ENCODE measurements around the gene MAP1B.

The MAP1B gene

DNA sequence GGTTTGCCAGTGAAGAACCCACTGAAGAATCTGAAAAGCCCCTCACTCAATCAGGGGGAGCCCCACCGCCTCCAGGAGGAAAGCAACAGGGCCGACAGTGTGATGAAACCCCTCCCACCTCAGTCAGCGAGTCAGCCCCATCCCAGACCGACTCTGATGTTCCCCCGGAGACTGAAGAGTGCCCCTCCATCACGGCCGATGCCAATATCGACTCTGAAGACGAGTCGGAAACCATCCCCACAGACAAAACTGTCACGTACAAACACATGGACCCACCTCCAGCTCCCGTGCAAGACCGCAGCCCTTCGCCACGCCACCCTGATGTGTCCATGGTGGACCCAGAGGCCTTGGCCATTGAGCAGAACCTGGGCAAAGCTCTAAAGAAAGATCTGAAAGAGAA, 92.4 kb downstream of the MAP1B start:
- DNase-seq, result no peak

DNA sequence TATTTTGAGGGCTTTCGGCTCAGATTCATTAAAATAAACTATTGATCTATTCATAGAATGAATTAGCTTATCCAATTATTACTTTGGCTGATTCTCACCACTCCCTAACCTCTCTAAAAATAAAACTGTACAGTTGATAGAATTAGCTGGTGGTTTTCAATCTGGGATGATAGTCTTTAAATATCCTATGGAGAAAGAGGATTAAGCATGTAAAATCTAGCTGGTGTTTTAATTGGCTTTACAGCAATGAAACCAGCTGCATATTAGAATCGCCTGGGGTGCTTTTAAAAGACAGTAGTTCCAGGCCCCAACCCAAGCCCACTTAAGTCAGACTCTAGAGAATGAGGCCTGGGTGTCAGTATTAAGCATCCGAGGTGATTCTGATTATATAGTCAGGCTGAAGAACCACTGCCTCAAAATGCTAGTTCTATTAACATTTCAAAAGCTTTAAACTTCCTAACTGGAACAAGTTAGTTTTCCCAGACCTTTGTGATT, 95.1 kb downstream of the MAP1B start:
- DNase-seq, result no peak

DNA sequence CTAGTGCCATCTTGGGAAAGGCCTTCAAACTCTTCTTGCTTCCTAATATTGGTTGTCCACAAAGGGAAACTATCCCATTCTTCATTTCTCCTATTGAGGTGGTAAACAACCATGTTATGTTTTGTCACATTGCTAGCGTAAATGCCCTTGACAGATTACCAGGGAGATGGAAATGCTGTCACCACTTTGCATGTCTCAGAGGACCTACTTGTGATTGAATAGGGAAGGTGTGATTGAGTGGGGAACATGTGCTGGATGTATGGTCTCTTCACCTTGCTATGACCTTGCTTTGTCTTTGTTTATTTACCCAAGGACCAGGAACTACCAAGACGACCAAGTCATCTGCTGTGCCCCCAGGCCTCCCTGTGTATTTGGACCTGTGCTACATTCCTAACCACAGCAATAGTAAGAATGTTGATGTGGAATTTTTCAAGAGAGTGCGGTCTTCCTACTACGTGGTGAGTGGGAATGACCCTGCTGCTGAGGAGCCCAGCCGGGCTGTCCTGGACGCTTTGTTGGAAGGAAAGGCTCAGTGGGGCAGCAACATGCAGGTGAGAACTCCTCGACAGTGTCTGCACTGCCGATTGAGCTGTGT, 96.1 kb downstream of the MAP1B start:
- DNase-seq, result peak; percentile 47

DNA sequence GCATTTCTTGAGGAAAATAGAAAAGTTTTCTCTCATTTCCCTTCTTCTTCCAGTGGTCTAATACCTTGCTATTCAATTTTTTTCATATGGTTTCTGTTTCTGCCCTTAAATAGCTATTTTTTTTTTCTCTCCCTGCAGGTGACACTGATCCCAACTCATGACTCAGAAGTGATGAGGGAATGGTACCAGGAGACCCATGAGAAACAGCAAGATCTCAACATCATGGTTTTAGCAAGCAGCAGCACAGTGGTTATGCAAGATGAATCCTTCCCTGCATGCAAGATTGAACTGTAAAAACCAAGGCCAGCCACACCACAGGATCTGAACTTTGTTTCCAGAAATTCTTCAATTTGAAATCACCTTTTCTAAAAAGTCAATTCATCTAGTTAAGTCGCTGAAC, 97.7 kb downstream of the MAP1B start:
- DNase-seq, result no peak

DNA sequence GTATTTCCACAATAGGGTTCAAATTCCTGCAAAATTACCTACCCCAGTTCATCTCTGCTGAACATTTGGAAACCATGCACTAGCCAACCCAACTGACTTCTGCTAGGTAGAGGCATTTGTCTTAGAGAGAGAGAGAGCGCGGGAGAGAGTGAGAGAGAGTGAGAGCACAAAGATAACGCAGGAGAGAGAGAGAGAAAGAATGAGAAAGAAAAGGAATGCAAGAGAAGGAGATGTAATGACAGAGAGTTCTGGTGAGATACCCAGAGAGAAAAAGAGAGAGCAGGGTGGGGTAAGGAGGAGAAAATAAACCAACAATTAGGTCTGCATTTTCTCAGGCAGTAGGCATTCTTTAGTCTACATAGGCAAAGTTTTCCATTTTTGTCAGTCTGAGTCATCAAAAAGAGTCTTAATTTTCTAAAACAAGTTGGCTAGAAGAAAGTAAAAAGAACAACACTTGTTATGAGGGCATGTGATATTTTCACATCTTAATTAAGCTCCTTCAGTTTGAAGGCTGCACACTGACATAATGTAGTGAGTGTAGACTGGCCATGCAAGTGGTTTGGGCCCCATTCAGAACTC, 98.2 kb downstream of the MAP1B start:
- DNase-seq, result peak; percentile 43

DNA sequence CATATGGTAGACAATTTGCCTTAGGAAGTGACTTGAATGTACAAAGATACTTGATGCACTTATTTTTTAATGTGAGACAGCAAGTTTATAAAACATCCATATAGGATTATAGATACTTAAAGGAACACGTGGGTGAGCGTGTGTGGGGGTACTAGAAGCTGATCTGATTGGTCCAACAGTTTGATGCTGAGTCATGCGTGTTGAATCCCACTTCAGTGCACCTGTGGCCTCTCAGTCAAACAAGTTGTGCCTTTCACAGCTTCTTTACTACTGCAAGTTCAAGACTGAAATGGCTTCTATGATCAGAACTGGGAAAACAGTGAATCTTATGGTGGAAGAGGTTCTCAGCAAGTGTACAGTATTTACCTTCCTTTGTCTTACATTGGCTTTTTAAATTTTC, 98.9 kb downstream of the MAP1B start:
- no peak for DNase-seq

DNA sequence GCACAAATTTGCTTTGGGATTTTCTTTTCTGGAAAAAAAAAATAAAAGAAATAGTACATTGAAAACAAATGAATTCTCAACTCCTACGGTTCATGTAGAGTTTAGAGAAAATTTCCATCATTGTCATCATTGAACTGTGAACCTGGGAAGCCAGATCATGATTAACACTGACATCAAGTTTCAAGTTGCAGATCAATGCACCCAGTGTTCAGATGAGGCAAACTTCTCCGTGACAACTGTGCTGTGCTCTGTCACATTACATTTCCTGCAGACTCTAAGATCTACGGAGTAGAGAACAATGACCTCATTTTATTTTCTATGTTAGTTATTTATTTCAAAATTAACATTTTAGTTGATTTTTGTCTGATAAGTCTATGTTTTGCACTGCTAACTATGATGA, 99.7 kb downstream of the MAP1B start:
- no peak for DNase-seq

DNA sequence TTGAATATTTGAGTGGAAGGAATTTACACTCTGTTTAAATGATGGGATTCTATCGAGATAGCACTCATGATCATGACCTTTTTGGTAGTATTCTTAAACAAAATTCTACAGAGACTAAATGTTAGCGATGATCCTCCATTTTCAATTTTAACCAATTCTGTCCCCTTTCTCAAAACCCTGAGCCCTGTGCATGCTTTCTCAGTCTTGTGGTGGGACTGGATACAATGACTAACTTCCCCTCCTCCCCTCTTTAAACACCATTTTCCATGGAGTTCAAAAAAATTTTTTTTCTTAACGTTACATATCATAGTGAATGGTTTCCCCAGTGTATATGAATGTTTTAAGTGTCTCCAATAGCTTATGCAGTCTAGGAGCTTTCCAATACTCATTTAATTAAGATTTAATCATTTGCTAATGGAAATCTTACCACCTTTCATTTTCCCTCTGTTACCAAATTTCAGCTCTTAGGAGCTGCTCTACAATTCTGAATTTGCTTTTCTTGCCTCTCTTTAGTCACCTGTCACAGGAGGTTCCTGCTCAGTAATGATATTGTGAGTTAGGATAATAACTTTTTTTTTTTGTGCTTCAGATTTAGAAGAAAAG, 101.2 kb downstream of the MAP1B start:
- DNase-seq, result no peak

DNA sequence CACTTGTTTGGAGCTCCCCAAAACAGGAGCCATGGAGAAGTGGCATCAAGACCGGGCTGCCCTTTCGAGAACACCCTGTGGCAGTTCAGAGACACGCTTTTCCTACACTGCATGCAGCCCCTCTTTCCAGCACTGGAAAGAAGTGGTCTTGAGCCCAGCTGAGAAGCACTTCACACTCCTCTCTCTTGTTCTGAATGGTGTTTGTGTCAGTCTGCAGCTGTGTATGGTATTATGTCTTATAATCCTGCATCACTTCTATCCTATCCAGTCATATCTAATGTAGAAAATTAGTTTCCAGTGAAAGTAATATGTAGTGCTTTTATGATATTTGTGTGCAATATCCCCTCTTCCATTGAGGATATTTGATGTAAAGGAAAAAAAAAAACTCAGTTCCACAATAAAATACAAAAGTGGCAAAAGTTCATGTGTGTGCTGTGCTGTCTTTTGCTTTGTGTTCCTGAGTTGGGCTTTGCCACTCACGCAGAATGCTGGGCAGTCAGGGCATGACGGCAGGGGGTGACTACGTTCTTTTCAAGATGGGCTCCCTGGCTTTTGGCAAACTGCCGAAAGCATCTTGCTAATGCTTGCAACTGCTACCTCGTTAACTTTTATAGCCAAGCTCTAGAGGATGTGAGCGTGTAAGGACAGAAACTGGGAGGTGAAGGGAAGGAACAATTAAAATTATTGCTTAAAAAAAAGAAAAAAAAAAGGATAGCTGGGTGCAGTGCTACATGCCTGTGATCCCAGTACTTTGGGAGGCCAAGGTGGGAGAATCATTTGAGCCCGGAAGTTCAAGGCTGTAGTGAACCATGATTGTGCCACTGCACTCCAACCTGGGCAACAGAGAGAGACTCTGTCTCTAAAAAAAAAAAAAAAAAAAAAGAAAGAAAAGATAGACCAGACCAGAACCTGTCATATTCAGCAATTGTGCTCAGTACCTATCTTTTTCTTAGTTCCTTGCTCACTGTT, 102.2 kb downstream of the MAP1B start:
- DNase-seq, result peak; percentile 45

DNA sequence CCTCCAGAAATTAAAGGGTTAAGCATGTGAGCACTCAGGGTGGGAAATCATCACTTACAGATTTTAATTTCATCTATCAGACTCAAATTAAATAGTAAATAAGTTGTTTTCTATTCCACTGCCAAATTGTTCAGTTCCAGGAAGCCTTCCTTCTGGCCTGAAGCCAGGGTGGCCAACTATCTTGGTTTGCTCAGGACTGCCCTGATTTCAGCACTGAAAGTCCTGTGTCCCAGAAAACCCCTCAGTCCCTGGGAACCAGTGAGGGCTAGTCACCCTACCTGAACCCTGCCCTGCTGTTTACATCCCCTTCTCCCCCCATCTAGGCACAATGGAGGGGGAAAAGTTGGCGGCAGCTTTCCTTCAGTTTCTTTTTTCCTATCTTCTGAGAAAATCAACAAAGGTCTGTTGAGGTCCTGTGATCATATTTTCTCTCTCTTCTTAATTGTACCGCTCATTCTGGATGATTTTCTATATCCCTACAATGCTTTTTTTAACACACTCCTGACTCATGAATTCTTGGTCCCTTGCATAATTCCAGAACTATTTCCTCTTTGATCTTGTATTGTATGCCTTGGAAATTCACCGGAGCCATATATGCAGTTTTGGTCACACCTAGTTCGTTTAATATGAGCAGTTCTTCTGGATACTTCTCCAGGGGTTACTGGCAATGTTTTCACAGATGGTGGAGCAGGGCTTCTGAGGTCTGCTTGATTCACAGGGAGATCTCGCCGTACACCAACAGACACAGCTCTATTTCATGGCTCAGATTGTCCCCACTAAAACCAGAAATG, 103.8 kb downstream of the MAP1B start:
- DNase-seq, result peak; percentile 87

DNA sequence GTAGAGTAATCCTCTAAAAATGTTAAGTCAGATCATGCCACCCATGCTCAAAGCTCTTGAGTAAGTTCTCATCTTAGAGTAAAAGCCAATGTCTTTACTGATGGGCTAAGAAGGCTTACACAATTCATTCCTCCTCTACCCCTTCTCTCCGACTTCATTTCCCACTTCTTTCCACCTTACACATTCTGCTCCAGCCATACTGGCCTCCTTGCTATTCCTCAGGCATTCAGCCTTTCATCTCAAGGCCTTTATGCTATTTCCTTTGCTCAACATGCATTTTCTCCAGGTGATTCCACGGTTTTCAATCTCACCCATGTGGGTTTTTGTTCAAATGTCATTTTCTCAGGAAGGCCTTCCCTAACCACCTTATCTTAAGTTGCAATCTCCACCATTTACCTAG, 104.9 kb downstream of the MAP1B start:
- no peak for DNase-seq

DNA sequence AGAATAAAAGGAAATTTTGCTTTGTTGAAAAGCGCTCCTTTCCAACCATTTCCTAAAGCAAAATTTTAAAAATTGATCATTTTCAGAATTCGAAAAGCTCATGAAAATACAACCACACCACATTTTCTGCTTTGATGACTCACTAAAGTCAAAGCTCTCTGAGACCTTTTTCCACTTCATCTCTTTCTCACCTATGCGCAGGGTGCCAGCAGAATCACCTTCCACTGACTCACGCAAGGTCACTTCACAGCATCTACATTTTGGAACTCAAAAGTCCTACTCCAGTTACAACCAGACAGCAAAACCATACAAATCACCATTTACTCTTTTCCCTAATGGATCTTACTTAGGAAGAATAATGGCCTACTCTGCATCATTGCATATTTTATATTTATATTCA, 106.2 kb downstream of the MAP1B start:
- DNase-seq, result no peak

DNA sequence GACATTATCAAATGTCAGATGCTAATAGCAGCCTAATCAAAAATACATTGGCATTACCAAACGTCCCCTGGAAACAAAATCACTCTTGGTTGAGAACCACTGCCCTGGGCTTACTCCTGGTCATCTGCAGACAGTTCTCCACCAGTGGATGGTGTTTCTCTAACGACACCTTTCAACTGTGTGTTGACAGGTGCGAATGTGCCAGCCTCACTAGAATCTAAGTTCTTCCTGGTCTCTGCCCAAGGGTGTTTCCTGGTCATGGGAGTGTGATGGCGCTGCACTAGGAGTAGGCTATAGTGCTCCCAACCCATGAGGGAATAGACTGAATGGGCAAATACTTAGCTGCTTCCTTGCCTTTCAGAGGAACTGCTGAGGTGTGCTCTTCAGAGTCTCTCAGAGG, 106.9 kb downstream of the MAP1B start:
- no peak for DNase-seq

DNA sequence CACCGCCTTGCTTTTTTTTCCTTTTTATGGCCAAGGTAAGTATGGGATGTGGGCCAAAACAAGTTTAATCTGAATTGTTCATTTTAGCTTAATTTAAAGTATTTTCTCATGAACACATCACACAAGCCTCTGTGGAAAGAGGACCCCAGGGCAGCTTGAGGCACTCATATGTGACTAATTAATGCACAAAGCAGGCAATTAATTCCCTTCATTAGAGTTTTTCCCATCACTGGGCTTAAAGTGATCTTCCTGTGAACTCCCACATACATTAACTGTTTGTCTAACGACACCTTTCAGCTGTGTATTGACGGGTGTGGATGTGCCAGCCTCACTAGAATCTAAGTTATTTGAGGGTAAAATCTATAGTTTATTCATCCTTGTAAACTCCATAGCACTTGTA, 109.5 kb downstream of the MAP1B start:
- no peak for DNase-seq

DNA sequence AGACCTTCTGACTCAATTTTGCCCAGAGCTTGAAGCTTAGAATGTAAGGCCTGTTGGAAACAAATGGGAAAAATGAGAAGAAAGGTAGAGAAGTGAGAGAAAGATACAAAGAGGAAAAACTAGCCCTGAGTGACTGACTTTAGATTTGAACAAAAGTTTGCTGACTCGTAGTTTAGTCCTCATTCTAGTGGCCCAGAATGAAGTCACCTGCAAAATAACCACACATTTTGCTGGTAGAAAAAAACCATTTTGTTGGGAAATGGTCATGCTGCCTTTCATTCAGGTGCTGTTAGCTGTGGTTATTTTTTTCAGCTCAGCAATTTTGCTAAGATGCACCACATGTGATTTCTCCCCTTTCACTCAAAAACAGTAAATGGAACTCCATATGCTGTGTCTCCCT, 113.8 kb downstream of the MAP1B start:
- no peak for DNase-seq

DNA sequence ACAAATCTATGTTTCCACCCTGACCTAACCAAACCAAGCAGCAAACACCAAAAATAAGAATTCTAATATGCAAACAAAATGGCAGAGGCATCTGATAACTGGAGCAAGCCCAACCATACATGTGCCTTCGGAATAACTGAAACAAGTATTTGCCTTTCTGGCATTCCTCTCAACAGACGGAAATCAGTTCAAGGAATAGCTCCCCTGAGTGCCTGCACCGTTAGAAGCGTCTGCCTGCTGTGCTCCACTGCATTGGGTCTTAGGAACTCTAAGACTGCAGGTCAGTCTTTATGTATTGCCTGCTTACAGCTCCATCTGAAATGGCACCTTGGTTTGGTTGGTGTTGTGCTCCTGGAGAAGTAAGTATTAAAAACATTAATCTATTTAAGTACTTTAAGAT, 114.3 kb downstream of the MAP1B start:
- DNase-seq, result no peak

DNA sequence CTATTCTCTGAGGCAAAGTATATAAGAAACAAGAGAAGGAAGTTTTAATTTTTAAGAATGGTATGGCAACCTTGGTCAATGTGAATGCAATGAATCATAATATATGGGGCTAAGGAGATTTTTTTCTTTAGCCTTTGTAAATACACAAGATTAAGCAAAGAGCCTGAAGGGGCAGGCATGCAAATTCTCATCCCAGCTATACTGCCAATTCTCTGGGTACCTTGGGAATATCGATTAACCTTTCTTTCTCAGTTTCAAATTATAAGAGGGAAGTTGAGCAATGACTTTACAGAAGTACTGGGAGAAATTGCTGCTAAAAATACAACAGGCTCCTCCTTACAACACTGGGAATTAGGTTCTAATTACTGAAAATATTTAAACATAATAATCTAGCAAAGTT, 115.2 kb downstream of the MAP1B start:
- no peak for DNase-seq

DNA sequence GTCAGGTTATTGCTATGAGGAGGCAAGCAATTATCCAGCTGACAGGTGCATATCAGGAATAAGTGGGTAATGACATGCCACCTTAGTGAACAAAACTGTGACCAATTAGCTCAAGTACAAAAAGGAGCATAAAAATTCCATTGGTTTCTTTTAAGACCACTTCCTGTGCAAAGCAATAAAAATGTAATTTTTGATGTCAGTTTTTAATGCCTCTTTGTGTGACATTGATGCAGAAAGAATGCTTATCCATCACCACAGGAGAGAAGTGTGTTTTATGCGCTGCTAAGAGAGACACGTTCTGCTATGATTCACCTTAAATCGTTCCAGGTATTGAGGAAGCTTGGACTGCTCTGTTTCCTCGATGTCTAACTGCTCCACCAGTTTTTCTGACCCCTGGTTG, 116.1 kb downstream of the MAP1B start:
- DNase-seq, result no peak

DNA sequence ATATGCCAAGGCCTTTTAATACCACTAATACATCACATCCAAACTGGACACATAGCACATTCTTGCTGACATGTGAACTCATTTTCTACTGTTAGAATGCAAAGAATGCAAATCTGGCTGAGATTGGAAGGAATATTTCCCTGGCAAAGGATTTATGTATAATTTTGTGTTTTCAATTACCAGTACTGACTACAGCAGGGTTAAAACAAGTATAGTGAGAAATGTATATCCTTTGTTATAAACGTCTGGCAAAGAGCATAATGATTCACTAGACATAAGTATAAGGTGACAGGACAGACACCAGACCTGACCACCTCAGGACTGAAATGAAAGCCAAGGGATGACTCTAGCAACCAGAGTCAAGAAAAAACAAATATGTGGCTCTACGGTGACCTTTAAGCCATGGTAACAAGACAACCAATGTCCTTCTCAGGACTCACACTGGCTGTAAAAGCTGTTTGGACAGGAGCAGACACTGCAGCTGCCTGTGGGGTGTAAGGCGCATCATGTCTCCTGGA, 117.7 kb downstream of the MAP1B start:
- DNase-seq, result peak; percentile 57

DNA sequence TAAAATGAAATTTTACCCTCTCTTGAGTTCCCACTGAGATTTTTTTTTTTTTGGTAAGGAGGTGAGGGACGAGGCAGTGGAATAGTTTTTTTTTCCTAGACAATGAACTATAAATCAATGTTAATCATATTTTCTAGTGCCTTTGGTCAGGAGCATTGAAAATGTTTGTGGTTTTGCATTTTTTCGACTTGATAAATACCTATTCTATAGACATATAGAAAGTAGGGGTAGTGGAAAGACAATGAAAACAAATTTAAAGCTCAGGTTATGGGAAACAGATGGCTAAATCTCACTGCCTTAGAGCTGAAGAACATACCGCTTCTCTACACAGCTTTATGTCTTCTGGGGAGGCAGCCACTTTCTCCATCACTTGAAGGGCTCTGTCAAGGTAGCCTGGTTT, 118.5 kb downstream of the MAP1B start:
- no peak for DNase-seq

DNA sequence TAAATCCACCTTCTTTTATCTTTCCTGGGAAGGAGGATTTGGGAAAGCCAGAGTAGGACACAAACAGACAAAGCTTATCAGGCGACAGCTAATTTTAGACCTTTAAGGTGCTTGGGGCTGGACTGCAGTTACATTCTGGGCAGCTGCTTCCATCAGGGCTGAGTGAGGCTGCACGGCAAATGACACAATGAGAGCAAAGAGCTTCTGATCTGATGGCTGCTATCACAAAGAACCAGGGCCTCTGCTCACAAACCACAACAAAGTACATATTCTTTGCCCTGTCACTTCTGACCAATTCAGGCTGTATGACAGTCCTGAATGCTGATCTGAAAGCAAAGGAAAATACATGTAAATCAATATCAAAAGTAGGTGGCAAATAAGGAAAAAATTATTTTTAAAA, 119.7 kb downstream of the MAP1B start:
- DNase-seq, result no peak

DNA sequence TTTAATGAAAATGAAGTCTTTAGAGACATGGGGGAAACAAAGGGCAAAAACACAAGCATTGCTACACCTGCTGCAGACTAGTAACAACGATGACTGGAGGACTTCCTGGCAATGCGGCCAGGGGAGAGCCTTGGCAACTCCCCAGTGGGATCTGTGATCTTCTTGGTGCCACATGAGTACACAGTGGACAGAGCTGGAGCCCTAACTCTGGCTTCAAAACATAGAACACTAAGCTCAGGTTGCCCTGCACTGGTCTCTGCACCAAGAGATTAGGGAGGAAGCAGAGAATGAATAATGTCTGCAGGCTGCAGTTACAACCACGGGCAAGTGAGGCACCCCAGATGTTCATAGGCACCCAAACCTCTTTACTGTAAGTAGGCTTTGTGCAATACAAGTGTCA, 121.7 kb downstream of the MAP1B start:
- DNase-seq, result no peak

Data from EL (cell line).